ENCODE data around the gene PAOX.

DNA sequence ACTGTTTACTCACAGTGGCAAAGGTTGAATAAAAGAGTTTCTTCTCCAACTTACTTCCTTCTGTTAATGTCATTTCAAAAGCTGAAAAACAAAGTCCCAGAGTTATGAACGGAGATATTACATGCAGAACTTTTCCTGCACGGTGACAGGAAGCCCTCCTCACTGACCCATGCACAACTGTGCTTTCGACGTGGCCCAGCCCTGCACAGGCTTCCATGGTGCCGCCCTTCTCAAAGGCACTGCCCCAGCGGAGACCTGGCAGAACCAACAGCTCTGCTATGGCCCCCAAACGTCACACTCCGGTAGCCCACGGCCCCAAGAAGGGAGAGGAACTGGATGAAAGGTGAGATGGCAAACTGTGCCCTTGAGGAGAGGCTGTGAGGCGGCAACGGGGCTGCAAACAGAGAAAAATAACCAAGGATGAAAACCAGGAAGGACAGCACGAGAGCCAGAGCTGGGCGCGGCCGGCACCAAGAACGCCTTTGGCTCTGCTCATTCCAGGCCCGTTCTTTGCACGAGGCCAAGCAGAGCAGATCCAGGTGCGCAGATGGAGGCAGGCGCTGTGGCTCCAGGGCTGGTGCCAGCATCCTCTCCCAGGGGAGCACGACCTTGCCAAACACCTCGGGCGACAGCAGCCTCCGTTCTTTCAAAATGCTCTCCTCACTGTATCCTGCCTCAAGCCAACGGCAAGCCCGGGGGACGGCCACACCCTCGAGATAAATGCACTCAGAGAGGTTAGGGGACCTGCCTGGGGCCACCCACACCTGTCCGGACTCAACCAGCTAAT lies 14.2 kb upstream of the PAOX start:
- no peak for TF ChIP-seq EZH2phosphoT487 (conservative IDR thresholded peaks at IDR 0.05; ENCODE audit: low read length)
- TF ChIP-seq, protein P1, sequence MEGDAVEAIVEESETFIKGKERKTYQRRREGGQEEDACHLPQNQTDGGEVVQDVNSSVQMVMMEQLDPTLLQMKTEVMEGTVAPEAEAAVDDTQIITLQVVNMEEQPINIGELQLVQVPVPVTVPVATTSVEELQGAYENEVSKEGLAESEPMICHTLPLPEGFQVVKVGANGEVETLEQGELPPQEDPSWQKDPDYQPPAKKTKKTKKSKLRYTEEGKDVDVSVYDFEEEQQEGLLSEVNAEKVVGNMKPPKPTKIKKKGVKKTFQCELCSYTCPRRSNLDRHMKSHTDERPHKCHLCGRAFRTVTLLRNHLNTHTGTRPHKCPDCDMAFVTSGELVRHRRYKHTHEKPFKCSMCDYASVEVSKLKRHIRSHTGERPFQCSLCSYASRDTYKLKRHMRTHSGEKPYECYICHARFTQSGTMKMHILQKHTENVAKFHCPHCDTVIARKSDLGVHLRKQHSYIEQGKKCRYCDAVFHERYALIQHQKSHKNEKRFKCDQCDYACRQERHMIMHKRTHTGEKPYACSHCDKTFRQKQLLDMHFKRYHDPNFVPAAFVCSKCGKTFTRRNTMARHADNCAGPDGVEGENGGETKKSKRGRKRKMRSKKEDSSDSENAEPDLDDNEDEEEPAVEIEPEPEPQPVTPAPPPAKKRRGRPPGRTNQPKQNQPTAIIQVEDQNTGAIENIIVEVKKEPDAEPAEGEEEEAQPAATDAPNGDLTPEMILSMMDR (IDR thresholded peaks at IDR 0.05; ENCODE audit: insufficient read depth, low read length, poor library complexity, severe bottlenecking): no peak
